DND-41 (cell line): ENCODE measurements around the gene TASOR2.

Source experiments
- ATAC-seq: fragments of 200-7000 bp; cut with Tn5 transposase; 3 replicates; pipeline ENCODE4 v1.9.1; 2021; ENCODE audit warnings: low read depth; ENCODE audit not compliant: insufficient read depth
- DNase-seq: peaks from one replicate; pipeline ENCODE4 v3.0.0-alpha.2; 2020
- H2AFZ ChIP-seq: 2 replicates; pipeline ENCODE4 v1.6.0; 2012; ENCODE audit warnings: low read depth, low read length
- H3K27ac ChIP-seq: 2 replicates; pipeline ENCODE4 v1.5.1; 2012; ENCODE audit warnings: low read length, inconsistent platforms
- H3K27me3 ChIP-seq: fragments of 200-600 bp; sonication (generic); 2 replicates; pipeline ENCODE4 v1.6.0; 2012; ENCODE audit warnings: low read length, mild to moderate bottlenecking, inconsistent platforms; ENCODE audit not compliant: insufficient read depth, poor library complexity
- H3K36me3 ChIP-seq: 2 replicates; pipeline ENCODE4 v1.5.1; 2012; ENCODE audit warnings: low read length, inconsistent platforms; ENCODE audit not compliant: insufficient read depth
- H3K4me1 ChIP-seq: 2 replicates; pipeline ENCODE4 v1.5.1; 2012; ENCODE audit warnings: mild to moderate bottlenecking, low read length; ENCODE audit not compliant: insufficient read depth
- H3K4me2 ChIP-seq: 2 replicates; pipeline ENCODE4 v1.6.0; 2012; ENCODE audit warnings: mild to moderate bottlenecking, moderate library complexity, low read length, inconsistent platforms; ENCODE audit not compliant: insufficient read depth
- H3K4me3 ChIP-seq, 2 experiments: fragments of 200-600 bp in 1 of 2; shearing (Covaris generic) in 1 of 2; 2 replicates each; pipeline ENCODE4 v1.5.1; 2012 to 2016; ENCODE audit warnings: inconsistent platforms in 2 of 2, low read length in 2 of 2, mild to moderate bottlenecking in 2 of 2, low read depth in 1 of 2, moderate library complexity in 1 of 2
- H3K79me2 ChIP-seq: 2 replicates; pipeline ENCODE4 v1.6.0; 2012; ENCODE audit warnings: low read length, inconsistent platforms; ENCODE audit not compliant: insufficient read depth
- H3K9ac ChIP-seq: 2 replicates; pipeline ENCODE4 v1.6.0; 2012; ENCODE audit warnings: low read depth, mild to moderate bottlenecking, inconsistent platforms, low read length, moderate library complexity
- H3K9me3 ChIP-seq: 2 replicates; pipeline ENCODE4 v1.5.1; 2012; ENCODE audit warnings: low read length, moderate library complexity, mild to moderate bottlenecking, inconsistent platforms; ENCODE audit not compliant: insufficient read depth, severe bottlenecking
- H4K20me1 ChIP-seq: 2 replicates; pipeline ENCODE4 v1.6.0; 2012; ENCODE audit warnings: low read length; ENCODE audit not compliant: insufficient read depth
- EZH2 ChIP-seq: IDR thresholded peaks from 3 replicates; pipeline ENCODE4 v1.6.1; 2012; ENCODE audit warnings: borderline replicate concordance, low read depth, mild to moderate bottlenecking, moderate library complexity, low read length, inconsistent platforms; ENCODE audit not compliant: severe bottlenecking
- TF ChIP-seq, protein P1 (sequence below): IDR thresholded peaks from 2 replicates; pipeline ENCODE4 v1.5.1; 2012; ENCODE audit warnings: borderline replicate concordance, low read length, moderate library complexity, mild to moderate bottlenecking; ENCODE audit not compliant: poor library complexity, severe bottlenecking; ENCODE audit errors: extremely low read depth

TASOR2 gene

DNA sequence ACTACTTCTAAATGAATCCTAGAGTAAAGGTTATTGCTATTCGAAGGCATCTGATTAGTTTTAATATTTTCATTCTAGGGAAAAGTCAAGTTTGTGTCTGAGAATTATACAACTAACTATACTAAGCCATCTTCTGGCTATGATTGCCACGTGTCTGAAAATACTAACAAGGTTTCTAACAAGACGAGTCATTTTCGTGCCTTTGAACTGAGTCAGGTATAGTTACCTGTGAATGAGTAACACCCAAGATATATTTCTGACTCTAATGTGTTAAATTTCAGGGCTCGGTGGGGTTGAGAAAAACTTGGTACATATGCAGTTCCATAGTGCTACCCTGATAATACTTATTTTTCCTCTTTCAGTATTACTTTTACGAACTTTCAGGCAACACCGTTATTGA lies 35.5 kb downstream of the TASOR2 start:
- no peaks in the 10 kb centered on the region for H3K9me3 ChIP-seq
- H3K4me1 ChIP-seq, result no peaks in the 10 kb centered on the region
- no peak overlapping the region for H2AFZ ChIP-seq
- H3K27me3 ChIP-seq, result no peaks in the 10 kb centered on the region
- no peak for DNase-seq
- H3K27ac ChIP-seq, result no peak overlapping the region
- ATAC-seq, result no peak
- no peak overlapping the region for H3K9ac ChIP-seq
- peaks cover 51% of the 10 kb centered on the region for H3K79me2 ChIP-seq
- TF ChIP-seq EZH2, result no peak
- TF ChIP-seq, protein P1, sequence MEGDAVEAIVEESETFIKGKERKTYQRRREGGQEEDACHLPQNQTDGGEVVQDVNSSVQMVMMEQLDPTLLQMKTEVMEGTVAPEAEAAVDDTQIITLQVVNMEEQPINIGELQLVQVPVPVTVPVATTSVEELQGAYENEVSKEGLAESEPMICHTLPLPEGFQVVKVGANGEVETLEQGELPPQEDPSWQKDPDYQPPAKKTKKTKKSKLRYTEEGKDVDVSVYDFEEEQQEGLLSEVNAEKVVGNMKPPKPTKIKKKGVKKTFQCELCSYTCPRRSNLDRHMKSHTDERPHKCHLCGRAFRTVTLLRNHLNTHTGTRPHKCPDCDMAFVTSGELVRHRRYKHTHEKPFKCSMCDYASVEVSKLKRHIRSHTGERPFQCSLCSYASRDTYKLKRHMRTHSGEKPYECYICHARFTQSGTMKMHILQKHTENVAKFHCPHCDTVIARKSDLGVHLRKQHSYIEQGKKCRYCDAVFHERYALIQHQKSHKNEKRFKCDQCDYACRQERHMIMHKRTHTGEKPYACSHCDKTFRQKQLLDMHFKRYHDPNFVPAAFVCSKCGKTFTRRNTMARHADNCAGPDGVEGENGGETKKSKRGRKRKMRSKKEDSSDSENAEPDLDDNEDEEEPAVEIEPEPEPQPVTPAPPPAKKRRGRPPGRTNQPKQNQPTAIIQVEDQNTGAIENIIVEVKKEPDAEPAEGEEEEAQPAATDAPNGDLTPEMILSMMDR, result no peak
- H3K4me3 ChIP-seq, result no peak overlapping the region
- peaks cover 38% of the 10 kb centered on the region for H3K36me3 ChIP-seq
- peaks cover 14% of the 10 kb centered on the region; the same call in 1 of the 2 replicates for H4K20me1 ChIP-seq
- no peak overlapping the region for H3K4me2 ChIP-seq

GRCh38 chr10:5723692-5724091 lies 39.1 kb downstream of the TASOR2 start:
- peaks cover 65% of the 10 kb centered on the region for H3K36me3 ChIP-seq
- H3K4me1 ChIP-seq, result no peaks in the 10 kb centered on the region
- no peak for TF ChIP-seq EZH2
- TF ChIP-seq, protein P1, result no peak
- no peak overlapping the region for H2AFZ ChIP-seq
- ATAC-seq (no peak), DNase-seq (no peak)
- no peak overlapping the region for H3K4me3 ChIP-seq
- no peaks in the 10 kb centered on the region for H3K27me3 ChIP-seq
- H3K9me3 ChIP-seq, result no peaks in the 10 kb centered on the region
- peaks cover 4% of the 10 kb centered on the region; the same call in 1 of the 2 replicates for H4K20me1 ChIP-seq
- H3K4me2 ChIP-seq, result no peak overlapping the region
- H3K79me2 ChIP-seq, result peaks cover 21% of the 10 kb centered on the region; the same call in 1 of the 2 replicates
- no peak overlapping the region for H3K9ac ChIP-seq
- H3K27ac ChIP-seq, result no peak overlapping the region

GRCh38 chr10:5730766-5731165 lies 46.1 kb downstream of the TASOR2 start:
- peaks cover 5% of the 10 kb centered on the region; the same call in 1 of the 2 replicates for H3K79me2 ChIP-seq
- H3K27me3 ChIP-seq, result no peaks in the 10 kb centered on the region
- no peak overlapping the region for H3K4me2 ChIP-seq
- no peak overlapping the region for H3K4me3 ChIP-seq
- H4K20me1 ChIP-seq, result no peaks in the 10 kb centered on the region
- no peak for DNase-seq
- H3K36me3 ChIP-seq, result peaks cover 83% of the 10 kb centered on the region
- H3K9me3 ChIP-seq, result no peaks in the 10 kb centered on the region
- no peaks in the 10 kb centered on the region for H3K4me1 ChIP-seq
- no peak overlapping the region for H3K27ac ChIP-seq
- H2AFZ ChIP-seq, result no peak overlapping the region
- TF ChIP-seq, protein P1, result no peak
- TF ChIP-seq EZH2, result no peak
- no peak for ATAC-seq
- H3K9ac ChIP-seq, result no peak overlapping the region

- H2AFZ ChIP-seq, result no peak overlapping the region
- no peak overlapping the region for H3K9ac ChIP-seq
- H3K79me2 ChIP-seq, result peaks cover 5% of the 10 kb centered on the region; the same call in 1 of the 2 replicates
- ATAC-seq (no peak), DNase-seq (no peak)
- no peak overlapping the region for H3K4me3 ChIP-seq
- H3K27ac ChIP-seq, result no peak overlapping the region
- peaks cover 83% of the 10 kb centered on the region for H3K36me3 ChIP-seq
- no peak overlapping the region for H3K4me2 ChIP-seq
- no peaks in the 10 kb centered on the region for H4K20me1 ChIP-seq
- no peaks in the 10 kb centered on the region for H3K4me1 ChIP-seq
- H3K27me3 ChIP-seq, result no peaks in the 10 kb centered on the region
- TF ChIP-seq, protein P1, result no peak
- TF ChIP-seq EZH2, result no peak
- no peaks in the 10 kb centered on the region for H3K9me3 ChIP-seq
Measured at GRCh38 chr10:5731559-5731958, 46.9 kb downstream of the TASOR2 start.
